ENCODE measurements around the gene KIAA1671. TPM values are rescaled to one million over a fixed set of nuclear protein-coding genes. Genes with fewer than 3 reads are reported as not detected.

The KIAA1671 gene
- total RNA-seq, 2 experiments from 2014 or later, result 6.5 to 6.8 TPM

- POLR2A ChIA-PET, result no interaction called here
- CTCF ChIA-PET, result interaction anchor here (0.8 to 1.0 kb wide), 2 partner anchors 9 to 13 kb away, joined by 3 to 4 read pairs; no protein-coding TSS in a partner anchor
- DNase-seq, result no peak
- ATAC-seq, result no peak
- no peaks in the 10 kb centered on the region for H3K4me1 Mint-ChIP-seq (ENCODE audit: low read depth)
- intact Hi-C loops (cut with micrococcal nuclease), result no loop called here
- H3K36me3 Mint-ChIP-seq (ENCODE audit: low read depth), result no peaks in the 10 kb centered on the region
- H3K27ac Mint-ChIP-seq, result no peak overlapping the region
- no peak overlapping the region for H3K4me3 Mint-ChIP-seq
- TF ChIP-seq CTCF (IDR thresholded peaks at IDR 0.05), result no peak
- peaks cover 2% of the 10 kb centered on the region for H3K27me3 Mint-ChIP-seq
- H3K9me3 Mint-ChIP-seq, result no peaks in the 10 kb centered on the region
Observed at GRCh38 chr22:25014896-25015755, 62.6 kb downstream of the KIAA1671 start.

DNA sequence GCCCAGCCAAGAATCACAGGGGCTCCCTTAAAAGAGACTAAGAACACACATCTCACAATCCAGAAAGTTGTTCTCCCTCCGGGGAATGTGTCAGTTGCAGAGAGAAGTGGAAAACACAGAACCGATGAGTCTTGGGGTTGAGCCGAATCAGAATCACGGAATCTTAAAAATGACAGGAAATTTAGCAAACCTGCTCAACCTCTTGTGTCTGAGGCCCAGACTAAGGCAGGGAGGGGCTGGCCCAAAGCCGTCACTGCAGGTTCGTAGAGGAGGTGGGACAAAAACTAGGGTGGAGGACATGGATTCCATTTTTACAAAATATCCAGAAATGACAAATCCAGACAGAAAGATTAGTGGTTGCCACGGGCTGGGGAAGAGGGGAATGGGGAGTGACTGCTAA lies 63.8 kb downstream of the KIAA1671 start:
- no peaks in the 10 kb centered on the region for H3K4me1 Mint-ChIP-seq (ENCODE audit: low read depth)
- intact Hi-C loops (cut with micrococcal nuclease), result no loop called here
- H3K4me3 Mint-ChIP-seq, result no peak overlapping the region
- ChIA-PET POLR2A (no interaction called here), CTCF (no interaction called here)
- no peak for DNase-seq
- no peak overlapping the region for H3K27ac Mint-ChIP-seq
- peaks cover 3% of the 10 kb centered on the region for H3K27me3 Mint-ChIP-seq
- H3K36me3 Mint-ChIP-seq (ENCODE audit: low read depth), result no peaks in the 10 kb centered on the region
- TF ChIP-seq CTCF (IDR thresholded peaks at IDR 0.05), result no peak
- no peaks in the 10 kb centered on the region for H3K9me3 Mint-ChIP-seq
- no peak for ATAC-seq

- Mint-ChIP-seq H3K27me3 (peaks cover 4% of the 10 kb centered on the region), H3K9me3 (no peaks in the 10 kb centered on the region), H3K4me3 (no peak overlapping the region), H3K27ac (no peak overlapping the region), H3K4me1 (ENCODE audit: low read depth) (no peaks in the 10 kb centered on the region), H3K36me3 (ENCODE audit: low read depth) (no peaks in the 10 kb centered on the region)
- CTCF ChIA-PET, result no interaction called here
- ATAC-seq (no peak), DNase-seq (no peak)
- no peak for TF ChIP-seq CTCF (IDR thresholded peaks at IDR 0.05)
- intact Hi-C loops (cut with micrococcal nuclease), result no loop called here
- POLR2A ChIA-PET, result no interaction called here
Observed at GRCh38 chr22:25018009-25018408, 65.5 kb downstream of the KIAA1671 start.

DNA sequence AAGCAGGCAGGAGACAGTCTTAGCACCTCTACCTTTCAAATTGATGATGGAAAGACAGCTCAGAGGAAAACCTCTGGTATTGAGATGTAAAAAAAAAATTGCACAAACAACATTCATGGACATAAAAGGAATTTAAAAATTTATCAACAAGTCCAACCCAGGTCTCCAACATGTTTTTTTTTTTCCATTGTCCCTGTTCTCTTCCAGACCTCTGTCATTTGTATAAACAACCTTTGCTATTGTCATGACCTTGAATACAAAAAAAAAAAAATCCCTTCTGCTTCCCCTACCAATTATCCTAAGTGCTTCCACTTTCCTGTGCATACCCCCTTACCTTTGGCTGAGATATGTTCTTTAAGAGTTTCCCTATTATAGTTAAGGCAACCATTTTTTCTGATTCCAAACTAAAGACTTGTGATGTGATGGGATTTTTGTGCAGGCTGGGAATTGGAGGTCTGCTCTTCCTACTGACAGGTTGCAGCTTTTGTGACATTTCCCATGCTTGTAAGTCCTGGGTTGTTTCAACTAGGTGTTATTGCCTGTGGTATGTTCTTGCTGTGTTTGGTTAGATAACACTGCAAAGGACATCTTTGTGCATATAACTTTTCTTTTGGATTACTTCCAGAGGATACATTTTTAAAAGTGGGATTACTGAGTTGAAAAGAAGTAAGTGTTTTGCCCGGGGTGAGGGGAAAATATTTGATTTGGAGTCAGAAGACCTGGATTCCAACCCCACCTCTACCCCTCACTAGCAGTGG lies 67.1 kb downstream of the KIAA1671 start:
- H3K4me3 Mint-ChIP-seq, result no peak overlapping the region
- ChIA-PET CTCF (no interaction called here), POLR2A (interaction anchor here (0.7 kb wide), 1 partner anchor 11 kb away, joined by 4 read pairs; no protein-coding TSS in a partner anchor)
- ATAC-seq (no peak), DNase-seq (no peak)
- intact Hi-C loops (cut with micrococcal nuclease), result no loop called here
- no peak overlapping the region for H3K27ac Mint-ChIP-seq
- no peaks in the 10 kb centered on the region for H3K36me3 Mint-ChIP-seq (ENCODE audit: low read depth)
- H3K4me1 Mint-ChIP-seq (ENCODE audit: low read depth), result no peaks in the 10 kb centered on the region
- no peak for TF ChIP-seq CTCF (IDR thresholded peaks at IDR 0.05)
- no peaks in the 10 kb centered on the region for H3K9me3 Mint-ChIP-seq
- peaks cover 4% of the 10 kb centered on the region for H3K27me3 Mint-ChIP-seq

- no peak for TF ChIP-seq CTCF (IDR thresholded peaks at IDR 0.05)
- CTCF ChIA-PET, result interaction anchor here (0.8 to 1.1 kb wide), 2 partner anchors 28 to 36 kb away, joined by 4 to 5 read pairs; no protein-coding TSS in a partner anchor
- intact Hi-C loops (cut with micrococcal nuclease), result no loop called here
Observed at GRCh38 chr22:25021409-25021808, 68.9 kb downstream of the KIAA1671 start.

More at GRCh38 chr22:25021409-25021808, 68.9 kb downstream of the KIAA1671 start:
- H3K4me1 Mint-ChIP-seq (ENCODE audit: low read depth), result peaks cover 4% of the 10 kb centered on the region
- no peaks in the 10 kb centered on the region for H3K36me3 Mint-ChIP-seq (ENCODE audit: low read depth)
- H3K27ac Mint-ChIP-seq, result no peak overlapping the region
- no peak overlapping the region for H3K4me3 Mint-ChIP-seq
- no peaks in the 10 kb centered on the region for H3K9me3 Mint-ChIP-seq
- peaks cover 4% of the 10 kb centered on the region for H3K27me3 Mint-ChIP-seq
- POLR2A ChIA-PET, result no interaction called here
- DNase-seq (no peak), ATAC-seq (no peak)
